Sigmoid colon (tissue), 7 donors: ENCODE measurements around the gene ARR3. TPM values are rescaled to one million over a fixed set of nuclear protein-coding genes. Genes with fewer than 3 reads are reported as not detected.

Source experiments
- DNase-seq: peaks from one replicate; pipeline ENCODE4 v3.0.0-alpha.2; 2019
- H3K27ac ChIP-seq, 4 donors: fragments of 200-600 bp; sonication (generic); one replicate each; pipeline ENCODE4 v1.5.1; 2016 to 2019; ENCODE audit warnings: mild to moderate bottlenecking in 1 of 4
- H3K27me3 ChIP-seq, 3 donors: fragments of 200-600 bp; sonication (generic); one replicate each; pipeline ENCODE4 v1.5.1; 2019; ENCODE audit warnings: mild to moderate bottlenecking in 1 of 3
- H3K36me3 ChIP-seq, 4 donors: fragments of 200-600 bp; sonication (generic); one replicate each; pipeline ENCODE4 v1.5.1; 2016 to 2019
- H3K4me1 ChIP-seq, 4 donors: fragments of 200-600 bp; sonication (generic); one replicate each; pipeline ENCODE4 v1.5.1; 2017 to 2019
- H3K4me3 ChIP-seq, 4 donors: fragments of 200-600 bp; sonication (generic); one replicate each; pipeline ENCODE4 v1.5.1; 2017 to 2019; ENCODE audit warnings: mild to moderate bottlenecking in 2 of 4, moderate library complexity in 1 of 4
- H3K9me3 ChIP-seq, 4 donors: fragments of 200-600 bp in 3 of 4; sonication (generic) in 3 of 4; one replicate each; pipeline versions ENCODE4 v1.5.1 to v1.6.1; 2013 to 2019
- EP300 ChIP-seq, 4 donors: sonication (generic); formaldehyde crosslinking; IDR thresholded peaks; one replicate each; pipeline ENCODE4 v1.6.1; 2017; ENCODE audit warnings: antibody characterized with exemption in 4 of 4
- POLR2A ChIP-seq, 2 donors: fragments of 450-650 bp; IDR thresholded peaks; one replicate each; pipeline ENCODE4 v1.6.1; 2016; ENCODE audit warnings: antibody characterized with exemption in 2 of 2, mild to moderate bottlenecking in 2 of 2, moderate library complexity in 2 of 2
- POLR2AphosphoS5 ChIP-seq, 4 donors: sonication (generic); formaldehyde crosslinking; IDR thresholded peaks; one replicate each; pipeline ENCODE4 v1.6.1; 2017; ENCODE audit warnings: antibody characterized with exemption in 4 of 4
- WGBS, 2 donors: extraction: QIAGEN DNeasy Blood & Tissue Kit; methylation state at CpG; one replicate each; pipeline ENCODE4 v1.1.7; 2013; 5-methylcytosine and 5-hydroxymethylcytosine counted together
- intact Hi-C: fragments of 100-400 bp; cut with DNase I; formaldehyde crosslinking; loops from one replicate; pipeline ENCODE4 v1.15.1; 2023
- polyA plus RNA-seq, 3 donors: library from polyadenylated mRNA; stranded (reverse); fragments of 200-250 nt; gene quantifications; one replicate each; pipeline ENCODE4 v1.2.3, GENCODE V29; 2013
- total RNA-seq, 4 donors: library from RNA; depleted of rRNA; stranded (reverse); fragments of >200 nt; gene quantifications; one replicate each; pipeline ENCODE4 v1.1.0, GENCODE V29; 2016
- TF ChIP-seq, protein P1 (sequence below), 4 experiments: fragments of 450-650 bp in 3 of 4; fragments of 200-600 bp in 1 of 4; IDR thresholded peaks; one replicate each; pipeline ENCODE4 v1.5.1; 2016 to 2019; ENCODE audit warnings: antibody characterized with exemption in 4 of 4, mild to moderate bottlenecking in 3 of 4, moderate library complexity in 2 of 4
- donor health status: healthy with polysubstance abuse.
- donor health status: Bipolar disorder and iron deficiency.
- donor health status: healthy.

Gene ARR3
- total RNA-seq, result not detected
- polyA plus RNA-seq, result under 1 TPM in 2 of 3 donors, not detected in 1; 0.25 to 0.60 TPM

DNA sequence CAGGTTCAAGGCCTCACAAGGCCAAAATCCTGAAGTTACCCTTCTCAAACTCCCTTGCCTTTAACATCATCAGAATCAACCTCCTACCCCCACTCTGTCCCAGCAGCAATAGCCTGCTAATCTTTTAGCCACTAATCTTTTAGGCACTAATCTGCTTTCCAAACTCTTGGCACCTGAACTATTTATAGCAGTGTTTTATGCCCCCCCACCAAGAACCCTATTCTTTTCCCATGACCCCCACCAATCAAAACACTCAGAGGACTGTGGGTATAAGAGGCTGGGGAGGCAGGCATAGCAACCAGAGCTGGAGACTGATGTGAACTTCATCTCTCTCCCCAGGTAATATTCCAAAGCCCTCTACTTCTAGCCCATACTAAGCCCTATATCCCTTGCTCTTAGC is at the start of gene ARR3:
TSS of gene ARR3 (plus strand) at position 301 of the 400 bp plus-strand sequence. CDS start 1,052 bp downstream, outside the sequence.
- TF ChIP-seq POLR2AphosphoS5 (IDR thresholded peaks at IDR 0.05) (no peak), POLR2A (IDR thresholded peaks at IDR 0.05) (no peak), EP300 (IDR thresholded peaks at IDR 0.05) (no peak)
- TF ChIP-seq, protein P1, sequence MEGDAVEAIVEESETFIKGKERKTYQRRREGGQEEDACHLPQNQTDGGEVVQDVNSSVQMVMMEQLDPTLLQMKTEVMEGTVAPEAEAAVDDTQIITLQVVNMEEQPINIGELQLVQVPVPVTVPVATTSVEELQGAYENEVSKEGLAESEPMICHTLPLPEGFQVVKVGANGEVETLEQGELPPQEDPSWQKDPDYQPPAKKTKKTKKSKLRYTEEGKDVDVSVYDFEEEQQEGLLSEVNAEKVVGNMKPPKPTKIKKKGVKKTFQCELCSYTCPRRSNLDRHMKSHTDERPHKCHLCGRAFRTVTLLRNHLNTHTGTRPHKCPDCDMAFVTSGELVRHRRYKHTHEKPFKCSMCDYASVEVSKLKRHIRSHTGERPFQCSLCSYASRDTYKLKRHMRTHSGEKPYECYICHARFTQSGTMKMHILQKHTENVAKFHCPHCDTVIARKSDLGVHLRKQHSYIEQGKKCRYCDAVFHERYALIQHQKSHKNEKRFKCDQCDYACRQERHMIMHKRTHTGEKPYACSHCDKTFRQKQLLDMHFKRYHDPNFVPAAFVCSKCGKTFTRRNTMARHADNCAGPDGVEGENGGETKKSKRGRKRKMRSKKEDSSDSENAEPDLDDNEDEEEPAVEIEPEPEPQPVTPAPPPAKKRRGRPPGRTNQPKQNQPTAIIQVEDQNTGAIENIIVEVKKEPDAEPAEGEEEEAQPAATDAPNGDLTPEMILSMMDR (IDR thresholded peaks at IDR 0.05), result no peak
- Histone ChIP-seq H3K27me3 (no peaks in the 10 kb centered on the region), H3K27ac (no peak within 1 kb of the TSS), H3K9me3 (no peaks in the 10 kb centered on the region), H3K4me1 (no peaks in the 10 kb centered on the region), H3K36me3 (no peaks in the 10 kb centered on the region), H3K4me3 (no peak within 1 kb of the TSS)
- intact Hi-C loops, result no loop called here
- DNase-seq, result no peak

DNA sequence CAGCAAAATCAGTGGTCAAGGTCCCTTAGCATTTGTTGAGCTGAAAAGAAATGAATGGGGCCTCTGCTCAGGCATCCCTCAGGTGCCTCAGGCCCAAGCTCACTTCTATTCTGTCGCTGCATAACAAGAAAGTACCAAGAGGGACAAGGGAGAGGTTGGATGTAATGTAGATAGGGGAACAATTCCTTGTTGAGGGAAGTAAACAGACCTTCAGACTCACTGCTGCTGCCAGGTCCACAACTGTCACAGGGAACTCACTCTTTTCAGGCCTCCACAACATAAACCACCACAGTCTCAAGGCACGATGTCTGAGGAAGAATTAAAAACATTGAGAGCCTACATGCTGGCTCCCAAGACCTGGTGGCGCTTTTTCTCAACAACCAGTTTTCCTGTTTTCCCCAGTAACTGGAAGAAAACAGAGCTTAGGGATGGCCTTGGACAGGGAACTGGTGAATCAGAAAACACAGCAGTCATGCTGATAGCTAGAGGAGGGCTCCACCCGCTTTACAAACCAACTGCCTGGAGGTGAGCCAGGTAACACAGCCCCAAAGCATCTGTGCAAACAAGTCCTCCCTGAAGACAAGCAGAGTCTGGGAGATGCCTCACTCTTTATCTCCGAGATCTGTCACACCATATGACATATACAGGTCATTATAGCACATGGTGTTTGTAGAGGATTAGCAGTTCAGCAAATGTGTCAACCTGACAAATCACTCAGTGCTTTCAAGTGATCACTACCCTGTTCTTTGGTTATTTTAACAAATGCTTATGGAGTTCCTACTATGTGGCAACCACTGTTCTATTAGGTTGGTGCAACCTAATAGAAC is 48.0 kb upstream of the ARR3 start:
- H3K27ac ChIP-seq, result no peak overlapping the region
- no peak for DNase-seq
- 21 to 66% methylated on average over 5 of the region's 5 CpGs for WGBS, 2 donors
- no peaks in the 10 kb centered on the region for H3K27me3 ChIP-seq
- no peaks in the 10 kb centered on the region for H3K36me3 ChIP-seq
- no peak overlapping the region for H3K4me3 ChIP-seq
- TF ChIP-seq, protein P1 (IDR thresholded peaks at IDR 0.05), result no peak
- no peak for TF ChIP-seq POLR2AphosphoS5 (IDR thresholded peaks at IDR 0.05)
- TF ChIP-seq POLR2A (IDR thresholded peaks at IDR 0.05), result no peak
- no peak for TF ChIP-seq EP300 (IDR thresholded peaks at IDR 0.05)
- intact Hi-C loops, result no loop called here
- H3K9me3 ChIP-seq, result no peaks in the 10 kb centered on the region
- no peaks in the 10 kb centered on the region for H3K4me1 ChIP-seq

DNA sequence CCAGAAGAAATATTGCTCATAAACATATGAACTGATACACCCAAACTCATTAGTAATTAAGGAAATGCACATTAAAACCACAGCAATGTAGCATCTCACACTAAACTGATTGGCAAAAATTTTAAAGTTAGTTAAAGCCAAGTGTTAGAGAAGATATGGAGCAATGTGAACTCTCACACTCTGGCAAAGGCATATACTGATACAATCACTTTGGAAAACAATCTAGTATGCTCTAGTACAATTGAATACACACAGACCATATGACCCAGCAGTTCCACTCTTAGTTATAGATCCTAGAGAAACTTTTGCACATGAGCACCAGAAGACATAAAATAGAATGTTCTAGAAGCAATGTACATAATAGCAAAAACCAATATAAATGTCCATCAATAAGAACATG is 42.1 kb upstream of the ARR3 start:
- no peak for DNase-seq
- Histone ChIP-seq H3K36me3 (no peaks in the 10 kb centered on the region), H3K4me3 (no peak overlapping the region), H3K27ac (no peak overlapping the region), H3K9me3 (no peaks in the 10 kb centered on the region), H3K4me1 (no peaks in the 10 kb centered on the region), H3K27me3 (no peaks in the 10 kb centered on the region)
- TF ChIP-seq EP300 (IDR thresholded peaks at IDR 0.05), result no peak
- TF ChIP-seq POLR2A (IDR thresholded peaks at IDR 0.05), result no peak
- intact Hi-C loops, result no loop called here

DNA sequence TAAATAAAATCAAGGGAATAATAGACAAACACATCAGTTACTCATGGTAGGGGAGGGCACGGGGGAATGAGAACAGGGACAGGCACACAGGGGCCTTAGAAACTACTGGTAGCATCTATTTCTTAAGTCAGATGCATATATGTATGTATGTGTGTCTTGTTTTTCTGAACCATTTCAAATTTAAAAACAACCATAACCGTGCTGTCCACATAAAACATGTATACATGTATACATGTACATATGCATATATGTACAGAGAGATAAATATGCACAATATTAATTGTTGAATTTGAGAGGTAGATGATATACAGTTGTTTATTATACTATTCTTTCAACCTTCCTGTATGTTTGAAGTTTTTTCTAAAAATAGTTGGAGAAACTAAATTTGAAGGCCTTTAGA is 41.4 kb upstream of the ARR3 start:
- 89 to 92% methylated on average over 2 of the region's 2 CpGs for WGBS, 2 donors
- TF ChIP-seq, protein P1 (IDR thresholded peaks at IDR 0.05), result no peak
- TF ChIP-seq POLR2AphosphoS5 (IDR thresholded peaks at IDR 0.05), result no peak
- no peak for TF ChIP-seq EP300 (IDR thresholded peaks at IDR 0.05)
- no peak for TF ChIP-seq POLR2A (IDR thresholded peaks at IDR 0.05)
- intact Hi-C loops, result no loop called here
- no peaks in the 10 kb centered on the region for H3K36me3 ChIP-seq
- DNase-seq, result no peak
- no peaks in the 10 kb centered on the region for H3K4me1 ChIP-seq
- H3K4me3 ChIP-seq, result no peak overlapping the region
- H3K9me3 ChIP-seq, result no peaks in the 10 kb centered on the region
- no peaks in the 10 kb centered on the region for H3K27me3 ChIP-seq
- H3K27ac ChIP-seq, result no peak overlapping the region

DNA sequence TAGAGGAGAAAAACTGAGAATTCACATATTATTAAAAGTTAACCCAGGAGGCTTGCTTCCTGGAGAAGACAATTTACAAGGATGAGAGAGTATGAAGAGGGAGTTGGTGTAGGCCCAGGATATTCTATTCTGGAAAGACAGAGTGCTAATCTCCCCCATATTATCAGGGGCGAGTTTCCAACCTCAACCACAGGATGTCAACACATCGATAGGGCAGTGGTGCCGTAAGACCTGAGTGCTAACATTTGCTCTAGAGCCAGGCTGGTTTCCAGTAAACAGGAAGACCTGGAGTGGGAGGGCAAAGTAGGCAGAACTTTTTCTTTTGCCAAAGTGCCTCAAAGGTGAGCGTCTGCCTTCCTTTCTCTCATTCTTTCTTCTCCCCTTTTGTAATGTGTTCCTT is 36.5 kb upstream of the ARR3 start:
- intact Hi-C loops, result no loop called here
- WGBS, 2 donors, result 71 to 88% methylated on average over 4 of the region's 4 CpGs
- no peaks in the 10 kb centered on the region for H3K9me3 ChIP-seq
- H3K4me1 ChIP-seq, result no peaks in the 10 kb centered on the region
- TF ChIP-seq, protein P1 (IDR thresholded peaks at IDR 0.05), result no peak
- TF ChIP-seq POLR2AphosphoS5 (IDR thresholded peaks at IDR 0.05) (no peak), POLR2A (IDR thresholded peaks at IDR 0.05) (no peak), EP300 (IDR thresholded peaks at IDR 0.05) (no peak)
- H3K36me3 ChIP-seq, result no peaks in the 10 kb centered on the region
- H3K4me3 ChIP-seq, result no peak overlapping the region
- DNase-seq, result no peak
- H3K27ac ChIP-seq, result no peak overlapping the region
- no peaks in the 10 kb centered on the region for H3K27me3 ChIP-seq
